Heart left ventricle (tissue), 16 donors: ENCODE data around the gene ANKH. TPM values are rescaled to one million over a fixed set of nuclear protein-coding genes. Genes with fewer than 3 reads are reported as not detected.

Experiments
- ATAC-seq, 4 donors: fragments of 200-7000 bp; cut with Tn5 transposase; one replicate each; pipeline ENCODE4 v1.9.1; 2020 to 2022; ENCODE audit warnings: moderate library complexity in 4 of 4, mild to moderate bottlenecking in 3 of 4, moderate number of reproducible peaks in 1 of 4
- DNase-seq, 5 donors: peaks; one replicate each; pipeline ENCODE4 v3.0.0-alpha.2; 2020
- H3K27ac ChIP-seq, 12 donors: fragments of 200-600 bp; sonication (generic) in 4 of 12; one replicate each; pipeline versions ENCODE4 v1.5.0 to v1.8.0; 2016 to 2022; ENCODE audit warnings: mild to moderate bottlenecking in 2 of 12
- H3K27me3 ChIP-seq, 9 donors: fragments of 200-600 bp; sonication (generic) in 2 of 9; one replicate each; pipeline versions ENCODE4 v1.5.1 to v1.8.0; 2016 to 2022; ENCODE audit warnings: mild to moderate bottlenecking in 3 of 9
- H3K36me3 ChIP-seq, 9 donors: fragments of 200-600 bp; sonication (generic) in 2 of 9; one replicate each; pipeline versions ENCODE4 v1.5.0 to v1.8.0; 2018 to 2022; ENCODE audit warnings: mild to moderate bottlenecking in 2 of 9
- H3K4me1 ChIP-seq, 12 donors: fragments of 200-600 bp; sonication (generic) in 4 of 12; one replicate each; pipeline versions ENCODE4 v1.5.0 to v1.8.0; 2016 to 2022; ENCODE audit warnings: mild to moderate bottlenecking in 3 of 12
- H3K4me3 ChIP-seq, 12 donors: fragments of 200-600 bp; sonication (generic) in 4 of 12; one replicate each; pipeline versions ENCODE4 v1.5.0 to v1.8.0; 2017 to 2022; ENCODE audit warnings: mild to moderate bottlenecking in 9 of 12, moderate library complexity in 4 of 12
- H3K9me3 ChIP-seq, 12 donors: fragments of 200-600 bp; sonication (generic) in 4 of 12; one replicate each; pipeline versions ENCODE4 v1.5.0 to v1.8.0; 2016 to 2022; ENCODE audit warnings: mild to moderate bottlenecking in 1 of 12
- POLR2A ChIP-seq, 2 donors: fragments of 450-650 bp; IDR thresholded peaks; one replicate each; pipeline ENCODE4 v1.6.1; 2017; ENCODE audit warnings: antibody characterized with exemption in 2 of 2, mild to moderate bottlenecking in 2 of 2, moderate library complexity in 2 of 2
- WGBS, 4 donors: extraction: QIAGEN DNeasy Blood & Tissue Kit in 2 of 4; methylation state at CpG; one replicate each; pipeline versions ENCODE4 v1.1.5 to v1.1.7; 2013 to 2018; 5-methylcytosine and 5-hydroxymethylcytosine counted together
- intact Hi-C, 10 donors: fragments of 100-400 bp; cut with DNase I; formaldehyde crosslinking; loops; one replicate each; pipeline versions ENCODE4 v1.11.1 to v1.14.2; 2022
- polyA plus RNA-seq, 2 donors: library from polyadenylated mRNA; stranded (reverse); fragments of 200-250 nt; gene quantifications; one replicate each; pipeline ENCODE4 v1.2.3, GENCODE V29; 2013
- total RNA-seq, 9 donors: library from RNA; depleted of rRNA in 2 of 9; stranded (reverse); fragments of >200 nt in 2 of 9; fragmentation: NEBNext Ultra II Directional in 3 of 9; extraction: Animal tissue kit (Norgen Biotek cat#: 25700) in 3 of 9; gene quantifications; one replicate each; pipeline versions ENCODE4 v1.1.0 to v1.2.4, GENCODE V29; 2016 to 2023
- TF ChIP-seq, protein P1 (sequence below), 12 donors: fragments of 200-600 bp; sonication (generic) in 4 of 12; IDR thresholded peaks; one replicate each; pipeline versions ENCODE4 v1.5.0 to v1.8.0; 2018 to 2022; ENCODE audit warnings: antibody characterized with exemption in 12 of 12, mild to moderate bottlenecking in 5 of 12
- donor health status: ischemic (EF 13 %, LVEDD 7.1; RV severe dilation, severe dysfunction).
- donor health status: healthy with polysubstance abuse.
- donor health status: DM: no; HTN: yes; CAD: no.
- donor health status: DM: no; HTN: no; CAD: no.
- donor health status: ischemic (EF 25% LVEDD 6.9; RV normal size, moderate dysfunction).
- donor health status: ischemic (EF 25% LVEDD 5.7; RV mildly dilated, moderate dysfunction).
- donor health status: healthy.
- donor health status: DM: yes; HTN: yes; CAD: no.
- donor health status: ischemic (EF 35%, LVEDD 5.7; RV mildly dilated, moderate dysfunction).
- donor health status: nonischemic (EF 11% LVEDD 7.7; RV severe dilation, severe dysfunction).
- donor health status: DM: yes; HTN: yes; CAD: no.
- donor health status: PGD.
- donor health status: ischemic (EF 29% LVEDD 5.4; RV normal size, mild dysfunction).
- donor health status: nonischemic (EF 23%, LVEDD 6.1; RV moderate dilation, normal function).

Gene ANKH
- total and polyA plus RNA-seq, 11 donors, result 54.1 to 260 (median 168) TPM

DNA sequence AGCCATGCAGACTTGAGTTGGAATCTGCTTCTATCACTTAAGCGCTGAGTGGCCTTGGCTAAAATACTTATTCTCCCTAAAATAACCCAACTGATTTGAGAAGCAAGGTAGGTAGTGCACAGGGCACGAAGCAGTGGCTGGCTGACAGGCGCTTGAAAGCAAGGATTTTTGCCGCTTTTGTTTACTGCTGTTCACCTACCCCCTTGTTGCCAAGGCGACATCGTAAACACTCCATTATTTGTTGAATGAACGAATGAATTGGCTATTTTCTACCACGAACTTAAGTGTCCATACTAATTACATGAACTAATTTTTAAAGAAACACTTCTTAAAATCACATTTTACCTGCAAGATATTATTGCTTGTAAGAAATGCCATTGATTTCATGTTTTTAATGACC lies 98.0 kb downstream of the ANKH start:
- Histone ChIP-seq H3K36me3 (peaks cover 0 to 5% (median 0%) of the 10 kb centered on the region in 9 donors), H3K4me1 (peaks cover 0 to 58% (median 27%) of the 10 kb centered on the region in 12 donors), H3K27ac (no peak overlapping the region), H3K4me3 (no peak overlapping the region), H3K9me3 (no peaks in the 10 kb centered on the region), H3K27me3 (no peaks in the 10 kb centered on the region)
- no peak for ATAC-seq
- WGBS, 4 donors, result 75 to 87% (median 79%) methylated on average over 8 of the region's 8 CpGs
- intact Hi-C loops, result no loop called here
- no peak for DNase-seq
- no peak for TF ChIP-seq POLR2A (IDR thresholded peaks at IDR 0.05)
- TF ChIP-seq, protein P1, sequence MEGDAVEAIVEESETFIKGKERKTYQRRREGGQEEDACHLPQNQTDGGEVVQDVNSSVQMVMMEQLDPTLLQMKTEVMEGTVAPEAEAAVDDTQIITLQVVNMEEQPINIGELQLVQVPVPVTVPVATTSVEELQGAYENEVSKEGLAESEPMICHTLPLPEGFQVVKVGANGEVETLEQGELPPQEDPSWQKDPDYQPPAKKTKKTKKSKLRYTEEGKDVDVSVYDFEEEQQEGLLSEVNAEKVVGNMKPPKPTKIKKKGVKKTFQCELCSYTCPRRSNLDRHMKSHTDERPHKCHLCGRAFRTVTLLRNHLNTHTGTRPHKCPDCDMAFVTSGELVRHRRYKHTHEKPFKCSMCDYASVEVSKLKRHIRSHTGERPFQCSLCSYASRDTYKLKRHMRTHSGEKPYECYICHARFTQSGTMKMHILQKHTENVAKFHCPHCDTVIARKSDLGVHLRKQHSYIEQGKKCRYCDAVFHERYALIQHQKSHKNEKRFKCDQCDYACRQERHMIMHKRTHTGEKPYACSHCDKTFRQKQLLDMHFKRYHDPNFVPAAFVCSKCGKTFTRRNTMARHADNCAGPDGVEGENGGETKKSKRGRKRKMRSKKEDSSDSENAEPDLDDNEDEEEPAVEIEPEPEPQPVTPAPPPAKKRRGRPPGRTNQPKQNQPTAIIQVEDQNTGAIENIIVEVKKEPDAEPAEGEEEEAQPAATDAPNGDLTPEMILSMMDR (IDR thresholded peaks at IDR 0.05), result no peak

DNA sequence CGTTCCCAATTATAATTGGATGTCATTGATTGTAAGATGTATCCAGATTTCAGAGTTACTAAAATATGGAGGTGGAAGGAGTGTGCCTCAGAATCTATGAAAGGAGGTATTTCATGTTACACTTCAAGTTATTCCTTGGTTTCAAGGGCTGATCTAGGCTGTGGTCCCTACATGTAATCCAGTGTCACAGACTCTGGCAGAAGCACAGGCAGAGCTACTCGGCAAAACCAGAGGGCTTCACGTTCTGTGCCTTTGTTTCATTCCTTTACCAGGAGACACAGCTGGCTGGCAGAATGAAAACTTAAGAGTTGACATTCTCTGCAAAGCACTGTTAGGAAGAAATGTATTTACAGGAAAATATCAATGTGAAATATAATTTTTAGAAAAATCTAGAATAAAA lies 99.6 kb downstream of the ANKH start:
- no peaks in the 10 kb centered on the region for H3K9me3 ChIP-seq
- H3K36me3 ChIP-seq, result peaks cover 0 to 21% (median 6%) of the 10 kb centered on the region in 9 donors
- DNase-seq (no peak), ATAC-seq (peak in 3 of 4 donors; percentile 22 to 66 (median 48))
- no peak overlapping the region for H3K27ac ChIP-seq
- H3K27me3 ChIP-seq, result no peaks in the 10 kb centered on the region
- WGBS, 4 donors, result 66 to 77% (median 69%) methylated on average over 3 of the region's 3 CpGs
- peaks cover 0 to 47% (median 23%) of the 10 kb centered on the region in 12 donors for H3K4me1 ChIP-seq
- TF ChIP-seq, protein P1 (IDR thresholded peaks at IDR 0.05), result no peak
- no peak for TF ChIP-seq POLR2A (IDR thresholded peaks at IDR 0.05)
- intact Hi-C loops, result no loop called here
- H3K4me3 ChIP-seq, result no peak overlapping the region

DNA sequence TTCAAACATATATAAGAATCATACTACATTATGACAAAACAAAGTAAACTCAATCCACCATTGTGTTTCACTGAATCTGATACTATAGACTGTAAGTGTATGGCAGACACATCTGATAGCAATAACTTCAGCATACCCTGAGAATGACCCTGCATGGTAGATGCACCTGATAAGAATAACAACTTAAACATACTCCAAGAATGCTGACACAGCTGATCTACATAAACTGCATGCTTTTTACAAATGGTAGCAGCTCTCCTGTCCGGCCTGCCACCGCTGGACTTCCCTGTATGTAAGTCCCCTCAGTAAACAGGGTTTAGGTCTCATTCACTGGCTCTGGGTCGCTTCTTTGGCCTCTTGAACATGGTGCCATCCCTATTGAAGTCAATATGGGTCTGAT lies 100.4 kb downstream of the ANKH start:
- Histone ChIP-seq H3K9me3 (no peaks in the 10 kb centered on the region), H3K4me3 (no peak overlapping the region), H3K27me3 (no peaks in the 10 kb centered on the region), H3K36me3 (peaks cover 0 to 28% (median 6%) of the 10 kb centered on the region in 9 donors), H3K27ac (no peak overlapping the region), H3K4me1 (peaks cover 0 to 46% (median 19%) of the 10 kb centered on the region in 12 donors)
- ATAC-seq, result no peak
- intact Hi-C loops, result no loop called here
- no peak for DNase-seq
- WGBS, 4 donors, result 97 to 100% (median 98%) methylated on average over 3 of the region's 3 CpGs
- TF ChIP-seq, protein P1 (IDR thresholded peaks at IDR 0.05), result no peak
- TF ChIP-seq POLR2A (IDR thresholded peaks at IDR 0.05), result no peak

DNA sequence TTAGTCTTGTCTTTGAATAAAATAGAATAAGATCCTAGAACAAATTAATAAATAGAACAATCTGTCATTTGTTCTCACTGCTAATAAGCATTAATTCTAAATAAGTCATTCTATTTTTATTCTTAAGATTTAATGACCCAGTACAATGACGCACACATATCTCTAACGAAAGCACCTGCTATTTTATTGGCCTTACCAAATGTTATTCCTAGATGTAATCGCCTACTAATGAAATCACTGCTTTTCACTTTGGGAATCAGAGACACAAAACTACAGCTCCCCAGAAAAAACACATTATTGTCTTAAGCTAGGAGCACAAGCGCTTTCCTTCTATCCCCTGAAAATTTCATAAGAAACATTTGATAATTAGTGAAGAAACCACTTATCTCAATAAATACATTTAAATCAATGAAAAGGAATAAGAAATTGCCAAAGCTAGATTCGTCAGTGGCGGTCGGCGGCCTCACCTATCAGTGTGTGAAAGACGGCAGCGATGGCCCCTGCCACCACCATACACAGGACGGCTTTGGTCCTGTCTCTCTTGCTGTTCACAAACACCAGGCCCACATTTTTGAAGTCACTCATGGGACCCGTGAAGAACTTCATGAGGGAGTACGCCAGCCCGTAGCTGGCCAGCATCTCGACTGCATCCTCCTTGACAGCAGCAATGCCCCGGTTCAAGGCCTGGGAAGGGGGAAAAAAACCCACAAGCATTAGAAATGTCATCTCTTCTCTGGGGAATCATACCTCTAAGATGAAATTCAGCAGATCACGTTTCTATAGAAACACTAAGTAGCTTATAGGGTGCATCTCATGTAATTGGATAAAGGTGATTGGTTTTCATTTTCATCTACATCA lies 102.8 kb downstream of the ANKH start:
- DNase-seq (no peak), ATAC-seq (peak in 1 of 4 donors; percentile 39)
- no peak for TF ChIP-seq POLR2A (IDR thresholded peaks at IDR 0.05)
- TF ChIP-seq, protein P1 (IDR thresholded peaks at IDR 0.05), result no peak
- intact Hi-C loops, result loop anchor here in 1 of 10 donors (5.0 kb wide), 1 partner anchor 34 kb away; no protein-coding TSS in a partner anchor
- H3K9me3 ChIP-seq, result no peaks in the 10 kb centered on the region
- WGBS, 4 donors, result 87 to 89% (median 89%) methylated on average over 17 of the region's 17 CpGs
- peaks cover 0 to 43% (median 10%) of the 10 kb centered on the region in 9 donors for H3K36me3 ChIP-seq
- no peak overlapping the region for H3K4me3 ChIP-seq
- peak overlapping the region in 3 of 12 donors; percentile 6 to 39 (median 16) for H3K27ac ChIP-seq
- peaks cover 0 to 33% (median 10%) of the 10 kb centered on the region in 12 donors for H3K4me1 ChIP-seq
- H3K27me3 ChIP-seq, result no peaks in the 10 kb centered on the region
